Measurements from ENCODE around the gene SKI. TPM values are rescaled to one million over a fixed set of nuclear protein-coding genes. Genes with fewer than 3 reads are reported as not detected.

Gene SKI
- polyA plus RNA-seq, 3 donors = 0.20 to 6.6 (median 0.25) TPM

DNA sequence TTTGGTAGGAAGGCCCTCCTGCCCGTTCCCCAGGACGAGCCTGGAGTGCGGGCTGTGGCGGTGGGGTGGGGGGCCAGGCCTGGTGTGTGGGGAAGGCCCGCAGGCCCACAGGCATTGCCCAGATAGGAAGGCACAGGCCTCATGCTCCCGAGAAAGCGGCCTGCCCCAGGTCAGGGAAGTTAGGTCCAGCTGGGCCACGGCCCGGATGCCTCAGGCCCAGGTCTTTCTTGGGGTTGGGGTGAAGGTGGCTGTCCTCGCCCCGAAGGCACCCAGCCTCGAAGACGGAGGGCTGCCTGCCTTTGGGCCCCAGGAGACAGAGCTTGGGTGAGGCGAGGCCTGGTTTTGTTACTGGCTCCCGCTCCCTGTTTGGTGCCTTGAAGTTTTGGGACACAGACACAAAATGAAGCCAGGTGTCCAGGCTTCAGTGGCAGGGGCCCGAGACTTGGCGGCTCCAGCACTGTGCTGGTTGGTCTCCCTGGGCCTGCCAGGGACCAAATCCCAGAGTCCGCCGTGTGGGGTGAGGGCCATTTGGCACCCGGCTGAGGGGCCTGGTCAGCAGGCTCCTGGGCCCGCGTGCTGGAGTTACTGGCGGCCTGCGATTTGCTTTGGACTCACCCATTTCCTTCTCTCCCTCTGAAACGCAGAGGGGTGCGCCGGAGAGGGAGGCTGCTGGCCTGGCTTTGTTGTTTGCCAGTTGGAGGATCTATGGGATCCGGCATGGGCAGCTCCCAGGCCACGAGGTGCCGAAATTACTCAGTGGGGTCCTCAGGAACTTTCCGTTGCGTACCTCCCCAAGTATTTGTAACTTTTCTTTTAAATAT, 2.0 kb downstream of the SKI start:
- Histone ChIP-seq H3K9me3 (replicated peaks in 1 of 2; ENCODE audit: control insufficient read depth in 1 of 2, insufficient read depth in 1 of 2, low read length in 2 of 2) (no peaks in the 10 kb centered on the region), H3K9ac (ENCODE audit: insufficient read depth, low read length, poor library complexity, severe bottlenecking) (peak overlapping the region; percentile 48), H3K27me3 (ENCODE audit: control insufficient read depth in 2 of 2, insufficient read depth in 2 of 2, low read length in 2 of 2) (peaks cover 0 to 10% of the 10 kb centered on the region in 2 donors), H4K20me1 (ENCODE audit: insufficient read depth, low read length) (peaks cover 60% of the 10 kb centered on the region), H3K36me3 (replicated peaks in 1 of 2; ENCODE audit: control insufficient read depth in 1 of 2, insufficient read depth in 2 of 2, low read length in 2 of 2) (no peaks in the 10 kb centered on the region), H3K79me2 (ENCODE audit: insufficient read depth, low read length) (peaks cover 52% of the 10 kb centered on the region), H3K27ac (ENCODE audit: low read depth in 1 of 2, low read length in 2 of 2) (no peak overlapping the region), H3K4me1 (ENCODE audit: control insufficient read depth in 1 of 2, insufficient read depth in 2 of 2, low read length in 2 of 2) (peaks cover 66 to 73% of the 10 kb centered on the region in 2 donors), H2AFZ (ENCODE audit: insufficient read depth, low read depth, low read length, poor library complexity, severe bottlenecking) (no peak overlapping the region), H3K4me3 (replicated peaks in 1 of 3; ENCODE audit: low read depth in 2 of 3, low read length in 3 of 3) (peak overlapping the region; percentile 48 to 80 (median 58)), H3K4me2 (replicated peaks; ENCODE audit: extremely low read depth, low read length, poor library complexity, severe bottlenecking) (peak overlapping the region; percentile 93)
- TF ChIP-seq, protein P1, sequence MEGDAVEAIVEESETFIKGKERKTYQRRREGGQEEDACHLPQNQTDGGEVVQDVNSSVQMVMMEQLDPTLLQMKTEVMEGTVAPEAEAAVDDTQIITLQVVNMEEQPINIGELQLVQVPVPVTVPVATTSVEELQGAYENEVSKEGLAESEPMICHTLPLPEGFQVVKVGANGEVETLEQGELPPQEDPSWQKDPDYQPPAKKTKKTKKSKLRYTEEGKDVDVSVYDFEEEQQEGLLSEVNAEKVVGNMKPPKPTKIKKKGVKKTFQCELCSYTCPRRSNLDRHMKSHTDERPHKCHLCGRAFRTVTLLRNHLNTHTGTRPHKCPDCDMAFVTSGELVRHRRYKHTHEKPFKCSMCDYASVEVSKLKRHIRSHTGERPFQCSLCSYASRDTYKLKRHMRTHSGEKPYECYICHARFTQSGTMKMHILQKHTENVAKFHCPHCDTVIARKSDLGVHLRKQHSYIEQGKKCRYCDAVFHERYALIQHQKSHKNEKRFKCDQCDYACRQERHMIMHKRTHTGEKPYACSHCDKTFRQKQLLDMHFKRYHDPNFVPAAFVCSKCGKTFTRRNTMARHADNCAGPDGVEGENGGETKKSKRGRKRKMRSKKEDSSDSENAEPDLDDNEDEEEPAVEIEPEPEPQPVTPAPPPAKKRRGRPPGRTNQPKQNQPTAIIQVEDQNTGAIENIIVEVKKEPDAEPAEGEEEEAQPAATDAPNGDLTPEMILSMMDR (IDR thresholded peaks at IDR 0.05) = no peak
- H3K9me3 Mint-ChIP-seq = peaks cover 0 to 7% (median 0%) of the 10 kb centered on the region in 7 donors
- peak overlapping the region in 3 of 7 donors; percentile 92 to 93 (median 92) for H3K27ac Mint-ChIP-seq
- intact Hi-C loops (cut with micrococcal nuclease) = loop anchor here in 1 of 2 donors (2.0 kb wide), 1 partner anchor 17 kb away; no protein-coding TSS in a partner anchor
- H3K4me1 Mint-ChIP-seq = peaks cover 61% of the 10 kb centered on the region
- DNase-seq = no peak
- H3K36me3 Mint-ChIP-seq = peaks cover 11 to 28% of the 10 kb centered on the region in 2 donors
- 73% methylated on average over 19 of the region's 32 CpGs for WGBS (ENCODE audit: insufficient coverage)
- H3K27me3 Mint-ChIP-seq (ENCODE audit: low read depth in 3 of 3) = peaks cover 10 to 19% (median 17%) of the 10 kb centered on the region in 3 donors
- H3K4me3 Mint-ChIP-seq = peak overlapping the region; percentile 99 to 100

DNA sequence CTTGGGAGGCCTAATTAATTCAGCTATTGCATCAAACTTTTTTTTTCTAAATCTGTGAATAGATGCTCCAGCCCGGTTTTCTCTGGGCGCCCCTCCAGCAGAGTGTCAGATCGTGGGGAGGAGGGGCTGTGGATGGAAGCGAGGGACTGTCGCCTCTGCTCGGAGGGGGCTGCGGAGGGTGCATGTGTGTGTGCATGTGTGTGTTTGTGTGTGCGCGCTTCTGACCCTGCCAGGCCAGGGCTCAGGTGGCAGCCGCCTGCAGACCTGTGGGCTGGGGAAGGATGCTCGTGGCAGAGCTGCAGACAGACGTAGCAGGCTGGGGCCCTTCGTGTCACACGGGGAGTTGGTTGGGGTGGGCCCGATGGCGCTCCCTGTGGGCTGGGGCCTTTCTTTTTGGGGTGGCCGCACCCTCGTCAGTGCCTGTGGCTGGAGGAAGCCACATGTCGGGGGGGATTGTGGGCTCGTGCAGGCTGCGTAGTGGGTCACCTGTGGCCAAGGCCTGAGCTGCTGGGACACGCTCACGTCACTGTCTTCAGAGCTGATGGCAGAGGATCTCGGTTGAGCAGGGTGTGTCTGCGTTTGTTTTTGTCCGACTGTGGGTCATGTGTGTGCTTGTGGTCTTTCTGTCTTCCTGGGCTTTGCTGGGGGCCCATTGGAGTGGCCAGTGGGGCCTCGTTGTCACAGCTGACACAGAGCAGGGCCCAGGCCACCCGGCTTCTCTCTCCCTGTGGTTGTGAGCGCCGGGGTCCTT, 2.8 kb downstream of the SKI start:
- Histone ChIP-seq H2AFZ (ENCODE audit: insufficient read depth, low read depth, low read length, poor library complexity, severe bottlenecking) (no peak overlapping the region), H3K36me3 (replicated peaks in 1 of 2; ENCODE audit: control insufficient read depth in 1 of 2, insufficient read depth in 2 of 2, low read length in 2 of 2) (no peaks in the 10 kb centered on the region), H3K4me1 (ENCODE audit: control insufficient read depth in 1 of 2, insufficient read depth in 2 of 2, low read length in 2 of 2) (peaks cover 75 to 80% of the 10 kb centered on the region in 2 donors), H3K4me3 (replicated peaks in 1 of 3; ENCODE audit: low read depth in 2 of 3, low read length in 3 of 3) (peak overlapping the region; percentile 48 to 80 (median 58)), H3K27ac (ENCODE audit: low read depth in 1 of 2, low read length in 2 of 2) (no peak overlapping the region), H3K4me2 (replicated peaks; ENCODE audit: extremely low read depth, low read length, poor library complexity, severe bottlenecking) (peak overlapping the region; percentile 93), H3K27me3 (ENCODE audit: control insufficient read depth in 2 of 2, insufficient read depth in 2 of 2, low read length in 2 of 2) (peaks cover 0 to 9% of the 10 kb centered on the region in 2 donors), H3K9me3 (replicated peaks in 1 of 2; ENCODE audit: control insufficient read depth in 1 of 2, insufficient read depth in 1 of 2, low read length in 2 of 2) (no peaks in the 10 kb centered on the region), H4K20me1 (ENCODE audit: insufficient read depth, low read length) (peaks cover 69% of the 10 kb centered on the region), H3K79me2 (ENCODE audit: insufficient read depth, low read length) (peaks cover 60% of the 10 kb centered on the region), H3K9ac (ENCODE audit: insufficient read depth, low read length, poor library complexity, severe bottlenecking) (peak overlapping the region; percentile 48)
- DNase-seq = no peak
- H3K9me3 Mint-ChIP-seq = peaks cover 0 to 7% (median 0%) of the 10 kb centered on the region in 7 donors
- TF ChIP-seq, protein P1 (IDR thresholded peaks at IDR 0.05) = no peak
- H3K4me3 Mint-ChIP-seq = peak overlapping the region; percentile 99 to 100
- peaks cover 11 to 34% of the 10 kb centered on the region in 2 donors for H3K36me3 Mint-ChIP-seq
- H3K27ac Mint-ChIP-seq = peak overlapping the region in 6 of 7 donors; percentile 23 to 92 (median 86)
- peaks cover 6 to 22% (median 11%) of the 10 kb centered on the region in 3 donors for H3K27me3 Mint-ChIP-seq (ENCODE audit: low read depth in 3 of 3)
- 36% methylated on average over 24 of the region's 30 CpGs for WGBS (ENCODE audit: insufficient coverage)
- H3K4me1 Mint-ChIP-seq = peaks cover 69% of the 10 kb centered on the region
- intact Hi-C loops (cut with micrococcal nuclease) = loop anchor here in 1 of 2 donors (2.0 kb wide), 1 partner anchor 16 kb away; no protein-coding TSS in a partner anchor

Measured in CD14-positive monocyte (primary cell).